ENCODE measurements around the gene BMP2K.

GRCh38 chr4:78899302-78899701 lies 123.2 kb downstream of the BMP2K start:
- TF ChIP-seq POLR2AphosphoS5 (IDR thresholded peaks at IDR 0.05) (no peak), CTCF (IDR thresholded peaks at IDR 0.05) (no peak)
